HG02970 (cell line): ENCODE results near the gene TMEM178B.
"Not testable (repeated sequence)": the region's sequence is repeated elsewhere in the genome, so short reads cannot be mapped to it uniquely, and the experiment has no call there.

Source experiments
- ATAC-seq: cut with Tn5 transposase; IDR thresholded peaks from one replicate; pipeline ENCODE4 v1.9.1; 2021; ENCODE audit warnings: mild to moderate bottlenecking, moderate library complexity, moderate number of reproducible peaks; ENCODE audit not compliant: unreplicated experiment, low FRiP score

The TMEM178B gene

DNA sequence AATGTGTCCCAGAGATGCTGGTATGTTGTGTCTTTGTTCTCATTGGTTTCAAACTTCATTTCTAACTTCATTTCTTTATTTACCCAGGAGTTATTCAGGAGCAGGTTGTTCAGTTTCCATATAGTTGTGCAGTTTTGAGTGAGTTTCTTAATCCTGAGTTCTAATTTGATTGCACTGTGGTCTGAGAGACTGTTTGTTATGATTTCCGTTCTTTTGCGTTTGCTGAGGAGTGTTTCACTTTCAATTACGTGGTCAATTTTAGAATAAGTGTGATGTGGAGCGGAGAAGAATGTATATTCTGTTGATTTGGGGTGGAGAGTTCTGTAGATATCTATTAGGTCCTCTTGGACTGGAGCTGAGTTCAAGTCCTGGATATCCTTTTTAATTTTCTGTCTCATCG lies 103.3 kb downstream of the TMEM178B start:
- ATAC-seq = not testable (repeated sequence)

DNA sequence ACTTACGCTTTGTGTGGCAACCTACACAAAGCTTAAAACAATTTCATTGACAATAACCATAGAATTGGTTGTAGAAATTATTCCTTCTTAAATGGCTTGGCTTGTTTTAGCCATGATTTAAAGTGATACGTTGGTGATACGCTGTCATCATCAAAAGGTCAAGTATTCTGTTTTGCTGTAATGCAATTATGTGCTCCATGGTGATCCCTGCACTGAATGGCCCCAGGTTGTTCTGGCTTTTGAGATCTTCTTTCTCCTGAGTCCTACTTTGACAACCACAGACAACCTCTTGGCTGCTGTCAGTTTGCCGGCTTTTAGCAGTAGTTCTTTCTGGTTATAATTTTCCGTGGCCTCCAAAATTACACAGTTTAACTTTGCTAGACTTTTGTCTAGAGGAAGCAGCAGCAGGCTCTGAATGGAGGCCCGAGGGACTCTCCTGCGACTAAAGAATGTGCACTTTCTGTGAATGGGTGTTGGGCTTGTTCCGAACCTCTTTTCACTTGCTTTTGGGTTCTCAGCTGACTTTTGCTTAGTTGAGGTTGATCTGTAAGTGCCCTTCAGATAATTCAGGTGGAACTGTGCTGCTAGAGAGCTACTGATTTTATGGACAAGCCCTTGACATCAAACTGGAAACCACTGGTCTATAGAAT lies 104.7 kb downstream of the TMEM178B start:
- ATAC-seq = no peak

DNA sequence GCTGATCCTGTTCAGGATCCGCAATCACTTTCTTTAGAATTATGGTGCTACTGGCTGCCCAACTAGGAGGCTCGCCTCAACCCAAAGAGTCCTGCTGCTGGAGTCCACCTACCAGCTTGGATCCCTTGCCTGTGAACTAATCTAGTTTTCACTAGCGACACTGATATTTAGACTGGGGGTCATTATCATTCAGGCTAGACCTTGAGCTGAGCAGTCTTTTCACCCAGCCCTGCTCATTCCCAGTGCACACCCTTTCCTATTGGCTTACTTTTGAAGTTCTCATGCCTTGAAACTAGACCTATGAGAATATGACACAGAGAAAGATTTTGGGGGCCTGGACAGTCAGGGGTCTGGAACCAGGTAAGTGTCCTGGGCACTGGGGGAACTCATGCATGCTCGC lies 107.9 kb downstream of the TMEM178B start:
- no peak for ATAC-seq

DNA sequence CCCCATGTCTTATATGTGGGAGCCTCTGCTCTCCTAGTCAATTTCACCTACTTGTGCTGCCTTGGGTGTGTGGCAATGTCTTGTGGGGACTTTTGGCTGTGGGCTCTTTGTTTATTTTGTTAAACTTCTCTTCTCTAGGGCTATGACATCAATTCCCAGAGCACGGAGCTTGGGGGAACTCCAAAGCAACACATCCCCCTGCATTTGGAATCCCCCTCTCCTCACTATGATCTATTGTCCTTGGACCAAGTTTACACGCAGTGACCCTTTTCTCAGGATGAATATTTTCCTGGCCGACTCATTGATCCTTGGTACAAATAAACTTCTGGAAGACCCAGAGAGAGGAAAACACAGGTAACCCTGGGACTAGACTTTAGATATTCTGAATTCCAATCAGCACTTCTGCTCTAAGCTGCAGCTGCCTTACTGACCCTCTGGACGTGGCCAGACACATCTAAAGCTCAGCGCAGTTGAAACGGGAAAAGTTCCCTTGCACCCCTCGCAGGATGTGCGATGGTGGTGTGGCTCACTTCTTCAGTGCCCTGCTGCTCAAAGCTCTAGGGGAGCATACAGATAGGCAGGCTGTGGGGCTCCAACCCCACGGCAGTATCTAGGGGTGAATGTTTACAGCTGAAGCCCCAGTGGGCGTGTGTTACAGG lies 110.8 kb downstream of the TMEM178B start:
- no peak for ATAC-seq

DNA sequence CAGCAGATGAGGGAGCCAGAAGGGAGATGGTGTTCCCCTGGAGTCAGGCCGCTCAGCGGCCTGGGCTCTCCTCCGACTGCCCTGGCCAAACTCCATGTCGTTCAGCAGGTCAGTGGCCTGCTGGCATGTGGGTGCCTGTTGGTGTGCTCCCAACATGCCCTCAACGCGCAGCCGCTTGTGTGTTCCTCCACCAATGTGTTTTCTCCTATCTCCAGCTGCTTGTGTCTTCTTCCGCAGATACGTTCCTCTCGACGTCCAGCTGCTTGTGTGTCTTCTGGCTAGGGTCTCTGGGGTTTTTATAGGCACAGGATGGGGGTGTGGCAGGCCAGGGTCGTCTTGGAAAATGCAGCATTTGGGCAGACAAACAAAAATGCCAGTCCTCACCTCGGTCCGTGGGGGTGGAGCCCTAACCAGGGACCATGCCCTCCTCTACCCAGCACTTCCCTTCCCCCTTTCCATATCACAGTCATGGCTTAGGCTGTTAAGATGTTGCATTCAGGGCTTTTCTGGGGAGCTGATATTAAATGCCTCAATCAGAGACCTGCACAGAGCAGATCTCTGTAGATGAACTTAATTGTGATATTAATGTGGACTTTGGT lies 111.6 kb downstream of the TMEM178B start:
- no peak for ATAC-seq

DNA sequence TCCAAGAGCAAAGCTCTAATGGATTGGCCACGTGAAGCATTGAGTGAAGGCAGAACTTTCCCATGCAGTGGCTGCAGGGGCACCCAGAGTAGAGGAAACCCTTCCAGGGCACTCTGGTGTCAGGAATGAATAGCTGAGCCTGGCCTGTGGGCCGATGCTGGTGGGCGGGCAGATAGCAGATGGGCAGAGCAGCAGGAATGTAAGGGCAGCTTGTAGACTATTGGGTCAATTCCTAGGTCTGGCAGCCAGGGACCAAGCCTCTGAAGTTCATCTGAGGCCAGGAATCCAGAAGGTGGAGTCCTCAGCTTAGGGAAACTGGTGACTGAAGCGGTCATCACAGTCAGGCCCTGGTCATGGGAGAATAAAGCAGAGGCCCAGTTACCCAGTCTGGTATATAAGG lies 115.4 kb downstream of the TMEM178B start:
- ATAC-seq = no peak

DNA sequence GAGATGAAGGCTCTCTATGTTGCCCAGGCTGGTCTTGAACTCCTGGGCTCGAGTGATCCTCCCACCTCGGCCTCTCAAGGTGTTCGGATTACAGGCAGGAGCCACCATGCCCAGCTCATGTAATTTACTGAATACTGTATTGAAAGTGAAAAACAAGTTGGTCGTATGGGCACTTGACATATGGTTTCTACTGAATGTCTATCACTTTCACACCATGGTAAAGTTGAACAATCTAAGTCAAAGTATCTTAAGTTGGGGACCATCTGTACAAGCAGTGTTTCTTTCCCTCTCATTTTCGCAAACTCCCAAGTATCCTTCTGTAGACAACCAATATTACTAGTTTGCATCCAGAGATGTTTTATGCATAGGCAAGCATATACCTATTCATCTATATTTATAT lies 116.6 kb downstream of the TMEM178B start:
- ATAC-seq = no peak

DNA sequence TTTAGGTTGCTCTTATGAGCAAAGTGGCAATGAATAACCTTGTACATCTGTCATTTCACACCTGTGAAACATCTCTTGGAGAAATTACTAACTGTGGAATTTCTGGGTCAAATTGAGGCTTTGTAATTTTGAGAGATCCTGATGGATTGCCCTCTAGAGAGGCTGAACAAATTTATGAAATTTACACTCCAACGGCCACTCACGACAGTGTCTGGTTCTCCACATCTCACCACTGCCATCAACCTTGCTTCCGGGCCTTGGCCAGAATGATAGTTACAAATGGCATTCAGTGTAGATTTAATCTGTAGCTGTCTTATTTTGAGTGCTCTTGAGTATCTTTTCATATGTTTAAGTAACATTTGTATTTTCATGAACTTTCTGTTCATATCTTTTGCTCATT lies 117.4 kb downstream of the TMEM178B start:
- no peak for ATAC-seq

DNA sequence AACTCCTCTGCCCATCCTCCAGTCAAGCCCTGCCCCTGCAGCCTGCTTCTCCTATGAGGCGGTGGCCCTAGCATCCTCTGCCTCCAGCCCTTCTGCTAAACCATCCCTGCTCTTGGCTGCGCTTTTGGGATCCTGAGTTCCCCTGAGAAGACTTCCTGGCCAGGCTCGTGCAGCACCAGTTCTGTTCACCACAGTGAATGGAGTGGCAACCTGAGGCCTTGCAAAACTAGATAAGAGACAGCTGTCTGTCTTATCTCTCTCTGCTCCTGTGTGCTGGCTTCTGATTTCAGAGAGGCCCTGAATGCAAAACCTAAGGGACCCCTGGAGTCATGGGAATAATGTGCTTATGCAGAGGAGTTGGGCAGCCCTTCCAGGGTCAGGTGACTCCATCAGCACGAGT lies 119.2 kb downstream of the TMEM178B start:
- no peak for ATAC-seq

DNA sequence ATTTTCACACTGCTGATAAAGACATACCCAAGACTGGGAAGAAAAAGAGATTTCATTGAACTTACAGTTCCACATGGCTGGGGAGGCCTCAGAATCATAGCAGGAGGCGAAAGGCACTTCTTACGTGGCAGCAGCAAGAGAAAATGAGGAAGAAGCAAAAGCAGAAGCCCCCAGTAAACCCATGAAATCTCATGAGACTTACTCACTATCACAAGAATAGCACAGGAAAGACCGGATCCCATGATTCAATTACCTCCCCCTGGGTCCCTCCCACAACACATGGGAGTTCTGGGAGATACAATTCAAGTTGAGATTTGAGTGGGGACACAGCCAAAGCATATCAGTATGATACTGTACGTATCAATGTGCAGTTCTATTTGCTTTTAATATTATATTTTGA lies 121.9 kb downstream of the TMEM178B start:
- ATAC-seq = not testable (repeated sequence)

DNA sequence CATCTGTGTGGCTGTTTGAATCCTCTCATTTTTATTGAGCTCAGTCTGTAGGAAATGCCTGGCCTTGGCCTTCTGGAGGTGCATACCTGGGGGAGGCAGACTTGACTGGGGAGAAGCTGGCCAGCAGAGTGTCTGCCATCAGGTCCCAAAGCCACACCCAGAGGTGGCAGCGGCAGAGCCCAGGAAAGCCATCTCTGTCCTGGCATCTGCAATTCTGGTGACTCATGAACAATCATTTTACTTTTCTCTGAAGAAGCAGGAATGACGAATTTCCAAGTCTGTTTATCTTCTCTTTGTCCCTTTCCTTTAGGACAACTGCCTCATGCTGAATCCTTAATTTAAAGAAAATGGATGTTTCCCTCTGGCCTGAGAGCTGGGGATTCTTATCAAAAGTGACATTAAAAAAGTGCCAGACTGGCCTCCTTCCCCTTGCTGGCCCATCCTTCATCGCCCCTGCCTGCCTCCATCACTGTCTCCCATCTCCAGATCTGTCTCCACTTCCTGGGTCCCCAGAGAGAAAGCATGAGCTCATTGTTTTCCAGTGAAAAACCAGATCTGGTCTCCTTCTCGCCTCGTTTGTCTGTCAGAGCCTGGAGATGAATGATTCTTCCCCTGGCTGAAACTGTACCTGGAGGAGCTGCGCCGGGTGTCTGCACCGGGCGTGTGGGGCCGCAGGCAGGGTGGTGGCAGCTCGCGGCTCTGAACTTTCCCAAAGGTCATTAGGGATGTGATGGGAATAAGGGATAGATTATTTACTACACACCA lies 124.5 kb downstream of the TMEM178B start:
- ATAC-seq = no peak

DNA sequence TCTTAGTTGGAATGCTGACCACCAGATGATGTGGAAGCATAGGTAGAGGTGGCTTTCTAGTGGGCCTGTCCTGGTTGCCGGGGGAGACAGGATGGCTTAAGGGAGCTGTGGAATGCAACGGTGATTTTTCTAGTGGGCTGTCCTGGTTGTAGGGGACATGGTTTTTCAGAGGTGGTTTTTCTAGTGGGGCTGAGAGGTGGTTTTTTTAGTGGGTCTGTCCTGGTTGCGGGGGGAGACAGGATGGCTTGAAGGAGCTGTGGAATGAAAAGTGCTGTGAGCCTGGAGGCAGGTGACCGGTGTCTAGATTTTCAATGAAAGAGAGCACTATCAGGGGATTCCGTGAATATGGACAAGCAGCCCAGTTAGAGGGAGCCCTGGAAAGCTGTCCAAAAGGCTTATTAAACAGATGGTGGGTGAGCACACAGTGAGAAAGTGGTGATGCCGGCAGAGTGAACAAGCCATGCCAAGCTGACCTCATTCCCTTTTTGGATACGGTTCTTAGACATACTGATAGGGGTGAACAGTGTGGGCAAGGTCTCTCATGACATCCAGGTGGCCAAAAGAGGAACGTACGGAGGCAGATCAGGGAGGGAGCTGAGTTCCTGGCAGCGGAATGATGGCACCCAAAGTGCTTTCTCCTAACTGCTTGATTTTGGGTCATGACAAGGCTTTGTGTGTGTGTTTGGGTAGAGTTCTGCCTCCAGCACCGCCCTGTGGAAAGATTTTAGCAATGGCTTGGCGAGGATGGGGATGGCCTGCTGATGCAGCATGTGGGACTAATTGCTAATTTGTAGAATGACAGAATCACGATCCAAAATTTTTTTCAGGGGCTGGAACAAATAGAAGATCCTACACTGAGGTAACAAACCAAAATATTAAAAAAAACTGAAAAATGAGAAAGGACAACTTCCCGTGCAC lies 126.6 kb downstream of the TMEM178B start:
- no peak for ATAC-seq

DNA sequence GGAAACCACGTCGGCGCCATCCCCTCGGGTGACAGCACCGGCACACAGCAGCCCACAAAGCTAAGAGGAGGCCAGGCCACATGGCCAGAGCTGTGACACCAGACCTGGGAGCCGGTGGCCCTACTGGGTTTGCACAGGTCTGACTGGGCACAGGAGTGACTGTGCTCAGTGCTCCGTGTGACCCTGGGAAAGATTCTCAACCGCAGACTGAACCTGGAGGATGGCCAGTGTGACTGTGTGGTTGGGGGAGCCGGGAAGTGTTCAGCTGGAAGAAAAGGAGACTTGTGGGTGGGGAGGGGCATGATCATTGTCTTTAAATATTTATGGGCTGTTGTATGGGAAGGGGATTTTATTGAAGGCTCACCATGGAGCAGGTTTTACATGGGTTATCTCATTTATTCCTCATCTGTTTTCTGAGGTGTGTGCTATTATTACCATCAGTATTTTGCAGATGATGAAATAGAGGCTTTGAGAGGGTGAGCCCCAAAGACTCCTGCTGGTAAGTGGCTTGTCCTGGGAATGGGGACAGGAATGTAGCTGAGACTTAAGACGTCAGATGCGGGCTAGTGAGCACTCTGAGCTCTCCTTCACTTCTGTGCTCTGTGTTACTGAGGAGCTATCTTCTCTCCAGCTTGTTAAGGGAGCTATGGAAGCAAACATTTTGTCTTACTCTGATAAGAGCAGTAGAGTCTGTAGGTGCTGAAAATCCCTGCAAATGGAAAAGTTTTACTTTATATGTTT lies 127.5 kb downstream of the TMEM178B start:
- no peak for ATAC-seq

DNA sequence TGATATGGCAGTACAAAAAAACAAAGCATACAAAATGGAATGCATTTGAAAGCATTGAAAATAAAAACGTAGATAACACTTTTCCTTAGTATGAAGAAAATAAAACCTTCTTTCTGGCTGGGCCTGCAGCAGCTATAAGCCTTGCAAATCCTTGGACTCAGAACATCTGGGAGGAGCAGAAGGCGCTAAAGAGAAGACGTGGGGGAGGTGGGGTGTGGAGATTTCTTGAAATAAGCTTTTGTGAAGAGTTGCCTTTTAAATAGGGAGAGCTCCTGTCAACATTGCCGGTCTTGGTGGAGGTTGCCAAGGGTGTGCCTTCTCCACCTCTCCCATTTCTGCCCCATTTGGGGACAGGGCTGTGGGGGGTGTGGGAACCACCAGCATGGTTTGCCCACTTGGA lies 128.7 kb downstream of the TMEM178B start:
- no peak for ATAC-seq

DNA sequence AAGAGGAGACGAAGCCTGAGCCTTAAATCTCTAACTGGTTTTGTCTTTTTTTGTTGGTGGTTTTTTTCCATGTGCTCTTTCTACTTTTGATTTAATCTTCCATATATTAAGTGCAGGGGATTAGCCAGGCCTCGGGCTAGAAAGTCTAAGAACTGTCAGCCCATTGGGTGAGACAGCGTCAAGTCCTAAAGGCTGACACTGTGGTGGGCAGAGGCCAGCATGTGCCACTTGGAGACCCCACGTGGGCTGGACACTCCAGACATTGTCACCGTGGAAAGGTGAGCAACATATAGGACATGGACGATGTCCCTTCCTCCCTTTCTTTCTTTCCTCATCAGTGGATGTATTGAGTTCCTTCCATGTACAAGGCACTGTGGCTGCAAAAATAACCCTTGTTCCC lies 129.3 kb downstream of the TMEM178B start:
- no peak for ATAC-seq

DNA sequence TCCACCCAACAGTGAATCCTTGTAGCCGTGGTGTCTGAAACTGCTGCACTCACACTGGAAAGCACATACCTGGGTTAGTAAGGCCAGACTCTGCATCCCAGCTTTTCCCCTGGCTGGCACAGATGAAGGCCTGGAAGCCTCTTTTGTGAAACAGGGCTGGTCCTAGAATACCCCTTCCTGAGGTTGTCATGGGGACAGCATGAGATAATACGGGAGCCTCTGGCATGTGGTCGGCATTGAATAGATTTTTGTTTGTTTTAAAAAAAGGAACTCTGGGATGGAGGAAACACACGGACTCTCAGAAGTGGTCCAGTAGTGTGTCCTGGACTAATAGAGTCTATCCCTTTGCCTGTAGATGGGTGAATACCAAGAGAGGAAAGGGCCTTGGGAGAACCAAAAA lies 129.7 kb downstream of the TMEM178B start:
- no peak for ATAC-seq

DNA sequence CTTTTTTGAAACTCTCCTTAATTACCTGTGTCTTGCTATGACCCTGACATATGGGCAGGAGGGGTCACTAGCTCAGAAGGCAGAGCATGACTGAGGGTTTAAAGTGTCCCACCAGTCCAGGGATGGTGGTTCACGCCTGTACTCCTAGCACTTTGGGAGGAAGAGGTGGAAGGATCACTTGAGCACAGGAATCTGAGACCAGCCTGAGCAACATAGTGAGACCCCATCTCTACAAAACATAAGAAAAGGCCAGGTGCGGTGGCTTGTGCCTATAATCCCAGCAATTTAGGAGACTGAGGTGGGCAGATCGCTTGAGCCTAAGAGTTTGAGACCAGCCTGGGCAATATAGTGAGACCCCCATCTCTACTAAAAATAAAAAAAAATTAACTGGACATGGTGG lies 133.8 kb downstream of the TMEM178B start:
- ATAC-seq = no peak

DNA sequence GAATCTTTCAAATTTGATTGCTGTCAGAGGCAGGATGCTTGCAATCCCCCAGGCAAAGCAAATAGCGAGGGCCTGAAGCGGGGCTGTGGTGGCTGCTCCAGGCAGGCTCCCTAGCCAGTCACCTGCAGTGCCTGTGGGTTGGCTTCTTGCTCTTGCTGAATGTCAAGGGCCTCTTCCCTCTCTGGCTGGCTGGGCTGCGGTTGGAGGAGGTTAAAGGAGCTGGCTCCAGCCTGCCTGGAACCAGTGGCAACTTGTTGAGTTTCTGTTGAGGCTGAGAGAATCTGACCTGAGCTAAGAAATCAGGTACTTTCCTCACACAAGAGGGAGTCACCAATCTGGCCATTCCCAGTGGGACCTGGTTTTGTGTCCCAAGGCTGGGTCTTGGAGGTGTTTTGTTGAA lies 134.7 kb downstream of the TMEM178B start:
- no peak for ATAC-seq

DNA sequence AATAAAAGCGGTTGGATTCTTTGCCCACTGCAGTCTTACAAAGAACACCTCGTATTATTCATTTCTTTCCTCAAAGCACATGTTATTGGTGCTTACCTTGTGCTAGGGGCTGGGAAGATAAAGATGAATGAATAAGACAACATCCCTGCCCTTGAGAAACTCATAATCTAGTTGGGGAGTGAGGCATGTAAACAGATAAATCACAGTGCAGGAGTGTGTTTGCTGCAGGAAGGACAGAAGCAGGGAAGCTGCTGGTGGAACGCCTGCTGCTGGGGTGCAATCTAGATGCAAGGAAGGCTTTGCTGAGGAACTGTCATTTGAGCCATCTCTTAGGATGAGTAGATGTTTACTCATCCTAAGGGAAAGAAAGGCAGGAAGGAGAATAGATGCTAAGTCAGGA lies 135.6 kb downstream of the TMEM178B start:
- no peak for ATAC-seq

DNA sequence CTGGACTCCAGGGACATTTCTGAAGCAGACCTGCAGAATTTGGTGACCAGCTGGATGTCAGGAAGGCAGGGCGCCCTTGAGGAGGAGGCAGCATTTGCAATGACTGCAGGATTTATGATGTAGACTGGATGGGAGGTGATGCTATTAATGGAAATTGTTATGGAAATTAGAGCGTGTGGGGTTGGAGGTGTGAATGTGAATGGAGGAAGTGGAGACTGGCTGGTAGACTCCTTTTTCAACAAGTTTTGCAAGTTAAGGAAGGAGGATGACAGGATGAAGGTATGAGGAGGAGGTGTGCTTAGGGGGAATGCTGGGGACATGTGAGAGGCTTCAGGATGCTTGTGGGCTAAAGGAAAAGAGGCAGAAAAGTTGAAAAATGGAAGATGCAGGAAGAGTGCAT lies 137.0 kb downstream of the TMEM178B start:
- ATAC-seq = no peak
